GM12878 (cell line): Measurements from ENCODE around the gene LARP1B. TPM values are rescaled to one million over a fixed set of nuclear protein-coding genes. Genes with fewer than 3 reads are reported as not detected.

Experiments
- ATAC-seq: fragments of 200-7000 bp; cut with Tn5 transposase; 3 replicates; pipeline ENCODE4 v1.9.1; 2020; ENCODE audit warnings: mild to moderate bottlenecking, moderate library complexity
- BruUV-seq: library from RNA; stranded (reverse); fragments of 400-500 nt; replicated peaks from 2 replicates; lab custom pipeline; 2021; lab: Mats Ljungman, UMichigan
- CTCF ChIA-PET: fragments of 300-600 bp; sonication (Branson Sonifier 250); formaldehyde crosslinking; extraction: SDS; loops from one replicate; lab custom pipeline; 2021; ENCODE audit warnings: inconsistent platforms; lab: Yijun Ruan, JAX
- POLR2A ChIA-PET: fragments of 350-600 bp; formaldehyde crosslinking; extraction: SDS; loops from one replicate; lab custom pipeline; 2021; ENCODE audit warnings: inconsistent platforms; lab: Charles Lee
- RAD21 ChIA-PET: fragments of 300-600 bp; sonication (Branson Sonifier 250); formaldehyde crosslinking; loops from one replicate; lab custom pipeline; 2023; ENCODE audit warnings: antibody characterized with exemption; ENCODE audit not compliant: unreplicated experiment; lab: Charles Lee
- SMC1A ChIA-PET: fragments of 300-600 bp; sonication (Branson Sonifier 250); formaldehyde crosslinking; loops from one replicate; lab custom pipeline; 2023; ENCODE audit not compliant: unreplicated experiment, uncharacterized antibody; lab: Charles Lee
- DNase-seq: peaks from one replicate; pipeline ENCODE4 v3.0.0-alpha.2; 2011; ENCODE audit warnings: low read depth, low spot score
- FAIRE-seq: peaks from 3 replicates; lab custom pipeline; 2011; peaks lifted over from hg19 to GRCh38; lab: Jason Lieb, UNC
- H2AFZ ChIP-seq: 2 replicates; pipeline ENCODE4 v1.6.0; 2011; ENCODE audit warnings: low read depth, low read length, control low read depth; ENCODE audit not compliant: control insufficient read depth
- H3K27ac ChIP-seq: 2 replicates; pipeline ENCODE4 v1.5.1; 2011; ENCODE audit warnings: control low read depth; ENCODE audit not compliant: control insufficient read depth, insufficient read depth
- H3K27me3 ChIP-seq, 2 experiments: replicated peaks in 1 of 2; 2 replicates each; pipeline versions ENCODE4 v1.6.0 to v1.6.1; 2011; ENCODE audit warnings: low read length in 1 of 2; ENCODE audit not compliant: control insufficient read depth in 2 of 2, insufficient read depth in 2 of 2
- H3K36me3 ChIP-seq, 2 experiments: 2 replicates each; pipeline ENCODE4 v1.5.1; 2011; ENCODE audit warnings: low read length in 1 of 2; ENCODE audit not compliant: control insufficient read depth in 2 of 2, insufficient read depth in 2 of 2
- H3K4me1 ChIP-seq: 2 replicates; pipeline ENCODE4 v1.6.1; 2011; ENCODE audit warnings: mild to moderate bottlenecking, low read length, moderate library complexity, mixed read lengths; ENCODE audit not compliant: control insufficient read depth, insufficient read depth
- H3K4me2 ChIP-seq: 2 replicates; pipeline ENCODE4 v1.6.0; 2011; ENCODE audit warnings: control low read depth; ENCODE audit not compliant: control insufficient read depth, insufficient read depth
- H3K4me3 ChIP-seq: fragments of 200-600 bp; sonication (generic); 2 replicates; pipeline ENCODE4 v1.5.1; 2016
- H3K79me2 ChIP-seq: 2 replicates; pipeline ENCODE4 v1.6.0; 2011; ENCODE audit warnings: low read length; ENCODE audit not compliant: control insufficient read depth, insufficient read depth
- H3K9ac ChIP-seq: 2 replicates; pipeline ENCODE4 v1.8.0; 2011; ENCODE audit warnings: low read length, control low read depth, mixed read lengths; ENCODE audit not compliant: control insufficient read depth, insufficient read depth
- H3K9me3 ChIP-seq: replicated peaks from 3 replicates; pipeline ENCODE4 v1.5.1; 2011; ENCODE audit warnings: mild to moderate bottlenecking, low read length; ENCODE audit not compliant: control insufficient read depth, insufficient read depth
- H4K20me1 ChIP-seq: 2 replicates; pipeline ENCODE4 v1.6.0; 2011; ENCODE audit not compliant: control insufficient read depth, insufficient read depth
- MXI1 ChIP-seq: fragments of 150-350 bp; IDR thresholded peaks from 2 replicates; pipeline ENCODE4 v1.6.1; 2011; ENCODE audit warnings: low read depth, mild to moderate bottlenecking, inconsistent platforms, low read length, improper control_type of control experiment
- PML ChIP-seq: IDR thresholded peaks from 2 replicates; pipeline ENCODE4 v1.6.1; 2012; ENCODE audit warnings: low read length, inconsistent platforms
- RAD21 ChIP-seq: IDR thresholded peaks from 2 replicates; pipeline ENCODE4 v1.6.1; 2011; ENCODE audit warnings: mild to moderate bottlenecking, low read depth, low read length, moderate library complexity; ENCODE audit not compliant: insufficient read depth
- SRF ChIP-seq, 2 experiments: IDR thresholded peaks; 2 replicates each; pipeline ENCODE4 v1.6.1; 2011; ENCODE audit warnings: low read depth in 2 of 2, low read length in 2 of 2, mild to moderate bottlenecking in 1 of 2, moderate library complexity in 1 of 2
- WGBS: methylation state at CpG from one replicate; pipeline ENCODE4 v1.1.6; 2016; ENCODE audit warnings: low lambda C conversion rate; ENCODE audit not compliant: insufficient replicate concordance, insufficient coverage; ENCODE audit errors: missing lambda C conversion rate; 5-methylcytosine and 5-hydroxymethylcytosine counted together
- in situ Hi-C: fragments of 300-500 bp; cut with MboI; formaldehyde crosslinking; loops from 9 replicates; pipeline ENCODE4 v1.14.3; 2018; ENCODE audit warnings: mixed read lengths
- intact Hi-C: fragments of 100-400 bp; cut with micrococcal nuclease; formaldehyde crosslinking; loops from one replicate; pipeline ENCODE4 v1.14.2; 2022; ENCODE audit not compliant: unreplicated experiment
- polyA plus RNA-seq, 11 experiments: library from polyadenylated mRNA; depleted of rRNA in 4 of 11; unstranded in 6 of 11; stranded (reverse) in 5 of 11; fragments of >200 nt; fragmentation: Nextera tagmentation in 4 of 11; fragmentation: Illumina TruSeq in 1 of 11; extraction: Ambion mirVana in 4 of 11; extraction: Trizol in 1 of 11; gene quantifications; 1 replicate in 1 of 11; 2 replicates in 10 of 11; pipeline versions ENCODE4 v1.2.1 to v1.2.3, GENCODE V29; 2011 to 2016; ENCODE audit warnings: inconsistent platforms in 2 of 11, missing spikeins in 2 of 11, low read depth in 1 of 11
- total RNA-seq, 4 experiments: library from RNA; depleted of rRNA in 3 of 4; stranded (reverse); fragments of >200 nt in 3 of 4; fragmentation: Illumina TruSeq in 1 of 4; extraction: Trizol in 1 of 4; gene quantifications; 2 replicates each; pipeline versions ENCODE4 v1.2.1 to v1.2.3, GENCODE V29; 2013 to 2021
- TF ChIP-seq, protein P1 (sequence below): fragments of 450-650 bp; formaldehyde crosslinking; IDR thresholded peaks from 2 replicates; pipeline ENCODE4 v1.4.0; 2020; ENCODE audit warnings: mild to moderate bottlenecking, moderate library complexity
- TF ChIP-seq, protein P2 (sequence below): IDR thresholded peaks from 2 replicates; pipeline ENCODE4 v1.6.1; 2012; ENCODE audit warnings: improper control_type of control experiment, low read depth, low read length; ENCODE audit not compliant: insufficient replicate concordance

The LARP1B gene
- total and polyA plus RNA-seq, 10 of the 15 experiments (the other 5 are each of a cell fraction or from before 2014, with no cell fraction given) = 9.2 to 30.9 (median 14.7) TPM

DNA sequence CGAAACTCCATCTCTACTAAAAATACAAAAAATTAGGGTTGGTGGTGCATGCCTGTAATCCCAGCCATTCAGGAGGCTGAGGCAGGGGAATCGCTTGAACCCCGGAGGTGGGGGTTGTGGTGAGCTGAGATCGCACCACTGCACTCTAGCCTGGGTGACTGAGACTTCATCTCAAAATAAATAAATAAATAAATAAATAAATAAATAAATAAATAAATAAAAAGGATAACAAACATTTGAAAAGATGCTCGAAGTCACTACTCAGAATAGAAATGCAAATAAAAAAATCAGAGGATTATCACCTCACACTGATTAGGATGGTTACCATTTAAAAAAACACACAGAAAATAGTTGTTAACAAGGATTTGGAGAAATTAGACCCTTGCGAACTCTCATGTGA, 73.8 kb downstream of the LARP1B start:
- TF ChIP-seq MXI1 (no peak), SRF (IDR thresholded peaks at IDR 0.05; ENCODE audit: low read depth in 2 of 2, low read length in 2 of 2) (no peak), PML (no peak), RAD21 (no peak)
- TF ChIP-seq, protein P1, sequence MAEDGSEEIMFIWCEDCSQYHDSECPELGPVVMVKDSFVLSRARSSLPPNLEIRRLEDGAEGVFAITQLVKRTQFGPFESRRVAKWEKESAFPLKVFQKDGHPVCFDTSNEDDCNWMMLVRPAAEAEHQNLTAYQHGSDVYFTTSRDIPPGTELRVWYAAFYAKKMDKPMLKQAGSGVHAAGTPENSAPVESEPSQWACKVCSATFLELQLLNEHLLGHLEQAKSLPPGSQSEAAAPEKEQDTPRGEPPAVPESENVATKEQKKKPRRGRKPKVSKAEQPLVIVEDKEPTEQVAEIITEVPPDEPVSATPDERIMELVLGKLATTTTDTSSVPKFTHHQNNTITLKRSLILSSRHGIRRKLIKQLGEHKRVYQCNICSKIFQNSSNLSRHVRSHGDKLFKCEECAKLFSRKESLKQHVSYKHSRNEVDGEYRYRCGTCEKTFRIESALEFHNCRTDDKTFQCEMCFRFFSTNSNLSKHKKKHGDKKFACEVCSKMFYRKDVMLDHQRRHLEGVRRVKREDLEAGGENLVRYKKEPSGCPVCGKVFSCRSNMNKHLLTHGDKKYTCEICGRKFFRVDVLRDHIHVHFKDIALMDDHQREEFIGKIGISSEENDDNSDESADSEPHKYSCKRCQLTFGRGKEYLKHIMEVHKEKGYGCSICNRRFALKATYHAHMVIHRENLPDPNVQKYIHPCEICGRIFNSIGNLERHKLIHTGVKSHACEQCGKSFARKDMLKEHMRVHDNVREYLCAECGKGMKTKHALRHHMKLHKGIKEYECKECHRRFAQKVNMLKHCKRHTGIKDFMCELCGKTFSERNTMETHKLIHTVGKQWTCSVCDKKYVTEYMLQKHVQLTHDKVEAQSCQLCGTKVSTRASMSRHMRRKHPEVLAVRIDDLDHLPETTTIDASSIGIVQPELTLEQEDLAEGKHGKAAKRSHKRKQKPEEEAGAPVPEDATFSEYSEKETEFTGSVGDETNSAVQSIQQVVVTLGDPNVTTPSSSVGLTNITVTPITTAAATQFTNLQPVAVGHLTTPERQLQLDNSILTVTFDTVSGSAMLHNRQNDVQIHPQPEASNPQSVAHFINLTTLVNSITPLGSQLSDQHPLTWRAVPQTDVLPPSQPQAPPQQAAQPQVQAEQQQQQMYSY = no peak
- TF ChIP-seq, protein P2, sequence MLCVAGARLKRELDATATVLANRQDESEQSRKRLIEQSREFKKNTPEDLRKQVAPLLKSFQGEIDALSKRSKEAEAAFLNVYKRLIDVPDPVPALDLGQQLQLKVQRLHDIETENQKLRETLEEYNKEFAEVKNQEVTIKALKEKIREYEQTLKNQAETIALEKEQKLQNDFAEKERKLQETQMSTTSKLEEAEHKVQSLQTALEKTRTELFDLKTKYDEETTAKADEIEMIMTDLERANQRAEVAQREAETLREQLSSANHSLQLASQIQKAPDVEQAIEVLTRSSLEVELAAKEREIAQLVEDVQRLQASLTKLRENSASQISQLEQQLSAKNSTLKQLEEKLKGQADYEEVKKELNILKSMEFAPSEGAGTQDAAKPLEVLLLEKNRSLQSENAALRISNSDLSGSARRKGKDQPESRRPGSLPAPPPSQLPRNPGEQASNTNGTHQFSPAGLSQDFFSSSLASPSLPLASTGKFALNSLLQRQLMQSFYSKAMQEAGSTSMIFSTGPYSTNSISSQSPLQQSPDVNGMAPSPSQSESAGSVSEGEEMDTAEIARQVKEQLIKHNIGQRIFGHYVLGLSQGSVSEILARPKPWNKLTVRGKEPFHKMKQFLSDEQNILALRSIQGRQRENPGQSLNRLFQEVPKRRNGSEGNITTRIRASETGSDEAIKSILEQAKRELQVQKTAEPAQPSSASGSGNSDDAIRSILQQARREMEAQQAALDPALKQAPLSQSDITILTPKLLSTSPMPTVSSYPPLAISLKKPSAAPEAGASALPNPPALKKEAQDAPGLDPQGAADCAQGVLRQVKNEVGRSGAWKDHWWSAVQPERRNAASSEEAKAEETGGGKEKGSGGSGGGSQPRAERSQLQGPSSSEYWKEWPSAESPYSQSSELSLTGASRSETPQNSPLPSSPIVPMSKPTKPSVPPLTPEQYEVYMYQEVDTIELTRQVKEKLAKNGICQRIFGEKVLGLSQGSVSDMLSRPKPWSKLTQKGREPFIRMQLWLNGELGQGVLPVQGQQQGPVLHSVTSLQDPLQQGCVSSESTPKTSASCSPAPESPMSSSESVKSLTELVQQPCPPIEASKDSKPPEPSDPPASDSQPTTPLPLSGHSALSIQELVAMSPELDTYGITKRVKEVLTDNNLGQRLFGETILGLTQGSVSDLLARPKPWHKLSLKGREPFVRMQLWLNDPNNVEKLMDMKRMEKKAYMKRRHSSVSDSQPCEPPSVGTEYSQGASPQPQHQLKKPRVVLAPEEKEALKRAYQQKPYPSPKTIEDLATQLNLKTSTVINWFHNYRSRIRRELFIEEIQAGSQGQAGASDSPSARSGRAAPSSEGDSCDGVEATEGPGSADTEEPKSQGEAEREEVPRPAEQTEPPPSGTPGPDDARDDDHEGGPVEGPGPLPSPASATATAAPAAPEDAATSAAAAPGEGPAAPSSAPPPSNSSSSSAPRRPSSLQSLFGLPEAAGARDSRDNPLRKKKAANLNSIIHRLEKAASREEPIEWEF = no peak

More for the DNA sequence above, 73.8 kb downstream of the LARP1B start:
- ChIA-PET CTCF (no interaction called here), POLR2A (interaction anchor here (1.2 kb wide), 1 partner anchor 25 kb away, joined by 3 read pairs; no protein-coding TSS in a partner anchor), RAD21 (no interaction called here), SMC1A (no interaction called here)
- Histone ChIP-seq H3K79me2 (no peaks in the 10 kb centered on the region), H3K4me3 (no peak overlapping the region), H3K9ac (no peak overlapping the region), H3K27ac (no peak overlapping the region), H3K4me2 (no peak overlapping the region), H4K20me1 (no peaks in the 10 kb centered on the region), H3K36me3 (no peaks in the 10 kb centered on the region), H3K9me3 (no peaks in the 10 kb centered on the region), H3K27me3 (no peaks in the 10 kb centered on the region), H3K4me1 (no peaks in the 10 kb centered on the region), H2AFZ (no peak overlapping the region)
- FAIRE-seq = no peak
- intact Hi-C loops (no loop called here), in situ Hi-C loops (no loop called here)
- 94% methylated on average over 6 of the region's 6 CpGs for WGBS
- no peak for DNase-seq
- BruUV-seq = no TSS peak
- no peak for ATAC-seq
